ENCODE results near the gene FOXP1. TPM values are rescaled to one million over a fixed set of nuclear protein-coding genes. Genes with fewer than 3 reads are reported as not detected.

FOXP1 gene
- total RNA-seq, 2 donors from 2014 or later, result 41.7 to 94.3 TPM

GRCh38 chr3:71107926-71108325 is 475.6 kb downstream of the FOXP1 start:
- Histone ChIP-seq H3K27ac (ENCODE audit: low read depth, low read length) (no peak overlapping the region), H3K9ac (ENCODE audit: extremely low read depth, low read length, poor library complexity, severe bottlenecking) (no peak overlapping the region), H3K9me3 (ENCODE audit: control insufficient read depth, low read length) (no peaks in the 10 kb centered on the region), H3K36me3 (ENCODE audit: control insufficient read depth, insufficient read depth, low read length) (no peaks in the 10 kb centered on the region), H3K4me3 (ENCODE audit: low read length) (no peak overlapping the region), H3K27me3 (ENCODE audit: control insufficient read depth, insufficient read depth, low read length, poor library complexity, severe bottlenecking) (no peaks in the 10 kb centered on the region), H3K4me1 (ENCODE audit: control insufficient read depth, insufficient read depth, low read length) (no peaks in the 10 kb centered on the region)
- H3K4me1 Mint-ChIP-seq, result peaks cover 27% of the 10 kb centered on the region
- H3K9me3 Mint-ChIP-seq, result no peaks in the 10 kb centered on the region
- H3K36me3 Mint-ChIP-seq (ENCODE audit: low read depth), result peaks cover 28% of the 10 kb centered on the region
- no peaks in the 10 kb centered on the region for H3K27me3 Mint-ChIP-seq (ENCODE audit: insufficient read depth)
- DNase-seq, result no peak
- TF ChIP-seq CTCF (conservative IDR thresholded peaks at IDR 0.05), result no peak
- no peak overlapping the region for H3K27ac Mint-ChIP-seq
- H3K4me3 Mint-ChIP-seq, result no peak overlapping the region
- WGBS, 2 experiments (ENCODE audit: insufficient coverage in 1 of 2, insufficient read length in 1 of 2), result 90 to 95% methylated on average over 2 to 3 of the region's 3 CpGs

GRCh38 chr3:71104976-71105375 is 478.6 kb downstream of the FOXP1 start:
- Mint-ChIP-seq H3K9me3 (no peaks in the 10 kb centered on the region), H3K4me1 (peaks cover 24% of the 10 kb centered on the region), H3K27me3 (ENCODE audit: insufficient read depth) (no peaks in the 10 kb centered on the region), H3K27ac (no peak overlapping the region), H3K4me3 (no peak overlapping the region), H3K36me3 (ENCODE audit: low read depth) (peaks cover 8% of the 10 kb centered on the region)
- no peak for TF ChIP-seq CTCF (conservative IDR thresholded peaks at IDR 0.05)
- no peak for DNase-seq
- no peak overlapping the region for H3K27ac ChIP-seq (ENCODE audit: low read depth, low read length)
- no peak overlapping the region for H3K4me3 ChIP-seq (ENCODE audit: low read length)
- no peaks in the 10 kb centered on the region for H3K9me3 ChIP-seq (ENCODE audit: control insufficient read depth, low read length)
- WGBS, 2 experiments (ENCODE audit: insufficient coverage in 1 of 2, insufficient read length in 1 of 2), result 89 to 95% methylated on average over 6 of the region's 6 CpGs
- H3K9ac ChIP-seq (ENCODE audit: extremely low read depth, low read length, poor library complexity, severe bottlenecking), result no peak overlapping the region
- H3K36me3 ChIP-seq (ENCODE audit: control insufficient read depth, insufficient read depth, low read length), result no peaks in the 10 kb centered on the region
- H3K27me3 ChIP-seq (ENCODE audit: control insufficient read depth, insufficient read depth, low read length, poor library complexity, severe bottlenecking), result no peaks in the 10 kb centered on the region
- H3K4me1 ChIP-seq (ENCODE audit: control insufficient read depth, insufficient read depth, low read length), result no peaks in the 10 kb centered on the region

GRCh38 chr3:71104556-71104955 is 479.0 kb downstream of the FOXP1 start:
- Histone ChIP-seq H3K9me3 (ENCODE audit: control insufficient read depth, low read length) (no peaks in the 10 kb centered on the region), H3K4me1 (ENCODE audit: control insufficient read depth, insufficient read depth, low read length) (no peaks in the 10 kb centered on the region), H3K4me3 (ENCODE audit: low read length) (no peak overlapping the region), H3K36me3 (ENCODE audit: control insufficient read depth, insufficient read depth, low read length) (no peaks in the 10 kb centered on the region), H3K9ac (ENCODE audit: extremely low read depth, low read length, poor library complexity, severe bottlenecking) (no peak overlapping the region), H3K27me3 (ENCODE audit: control insufficient read depth, insufficient read depth, low read length, poor library complexity, severe bottlenecking) (no peaks in the 10 kb centered on the region), H3K27ac (ENCODE audit: low read depth, low read length) (no peak overlapping the region)
- no peak overlapping the region for H3K4me3 Mint-ChIP-seq
- no peaks in the 10 kb centered on the region for H3K27me3 Mint-ChIP-seq (ENCODE audit: insufficient read depth)
- peaks cover 28% of the 10 kb centered on the region for H3K4me1 Mint-ChIP-seq
- H3K36me3 Mint-ChIP-seq (ENCODE audit: low read depth), result peaks cover 8% of the 10 kb centered on the region
- no peak overlapping the region for H3K27ac Mint-ChIP-seq
- TF ChIP-seq CTCF (conservative IDR thresholded peaks at IDR 0.05), result no peak
- 92% methylated on average over 3 of the region's 3 CpGs; no CpG with 5 or more reads in 1 of the 2 experiments for WGBS, 2 experiments (ENCODE audit: insufficient coverage in 1 of 2, insufficient read length in 1 of 2)
- no peaks in the 10 kb centered on the region for H3K9me3 Mint-ChIP-seq
- no peak for DNase-seq
